ENCODE data around the gene NECAB3.

- TF ChIP-seq CTCF (IDR thresholded peaks at IDR 0.05) = no peak
- no peak for TF ChIP-seq POLR2A (IDR thresholded peaks at IDR 0.05)
Measured at GRCh38 chr20:33645396-33645795, 28.8 kb downstream of the NECAB3 start.

All from esophagus squamous epithelium (tissue), 4 donors.